DND-41 (cell line): Measurements from ENCODE around the gene PSMC2.

Experiments
- CTCF ChIP-seq: IDR thresholded peaks from 2 replicates; pipeline ENCODE4 v1.5.1; 2012; ENCODE audit warnings: borderline replicate concordance, low read length, moderate library complexity, mild to moderate bottlenecking; ENCODE audit not compliant: poor library complexity, severe bottlenecking; ENCODE audit errors: extremely low read depth
- EZH2 ChIP-seq: IDR thresholded peaks from 3 replicates; pipeline ENCODE4 v1.6.1; 2012; ENCODE audit warnings: borderline replicate concordance, low read depth, mild to moderate bottlenecking, moderate library complexity, low read length, inconsistent platforms; ENCODE audit not compliant: severe bottlenecking

- no peak for TF ChIP-seq CTCF
- TF ChIP-seq EZH2: no peak
Observed at GRCh38 chr7:103382032-103382402, 34.6 kb downstream of the PSMC2 start.
